ENCODE data around the gene WDR27.

WDR27 gene

DNA sequence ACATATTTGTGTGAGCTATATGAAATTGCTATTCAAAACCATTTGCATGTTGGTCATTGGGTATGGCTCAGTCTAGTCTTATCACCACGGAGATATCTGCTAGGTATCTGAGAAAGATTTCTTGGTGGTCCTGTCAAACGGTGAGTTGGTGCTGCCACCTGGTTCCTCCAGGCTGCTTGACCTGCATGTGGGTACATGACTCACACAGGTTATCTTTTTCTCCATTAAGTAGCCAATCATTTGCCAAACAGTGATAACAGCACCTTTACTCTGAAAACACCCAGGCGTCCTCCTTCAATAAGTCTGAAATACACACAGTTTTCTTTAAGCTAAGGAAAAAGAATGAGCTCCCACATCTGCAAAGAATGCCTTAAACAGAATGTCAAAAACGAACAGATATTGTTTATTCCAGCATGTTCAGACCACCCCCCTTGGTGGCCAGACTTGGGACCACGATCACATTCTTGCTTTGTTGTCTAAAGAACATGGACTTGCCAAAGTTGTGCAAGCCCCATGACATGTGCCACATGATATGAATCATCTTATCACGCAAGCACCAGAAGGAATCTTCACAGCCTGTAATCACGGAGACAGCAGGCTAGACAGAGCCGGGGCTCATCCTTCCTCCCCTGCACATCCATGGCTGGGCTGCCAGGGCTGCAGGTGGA lies 247.5 kb downstream of the WDR27 start:
- H3K36me3 ChIP-seq (ENCODE audit: control insufficient read depth, insufficient read depth, low read length) = no peaks in the 10 kb centered on the region
- no peak overlapping the region for H3K27ac ChIP-seq (ENCODE audit: low read depth, low read length, severe bottlenecking)
- peaks cover 8% of the 10 kb centered on the region for H3K9me3 ChIP-seq (ENCODE audit: control insufficient read depth, low read length)
- peaks cover 6% of the 10 kb centered on the region for H3K4me1 ChIP-seq (ENCODE audit: control insufficient read depth, insufficient read depth, low read length, poor library complexity, severe bottlenecking)
- WGBS, 2 experiments (ENCODE audit: insufficient coverage in 2 of 2) = 74 to 75% methylated on average over 7 to 8 of the region's 8 CpGs
- H3K4me3 ChIP-seq (ENCODE audit: extremely low read depth, insufficient read depth, low read length, poor library complexity, severe bottlenecking) = no peak overlapping the region

DNA sequence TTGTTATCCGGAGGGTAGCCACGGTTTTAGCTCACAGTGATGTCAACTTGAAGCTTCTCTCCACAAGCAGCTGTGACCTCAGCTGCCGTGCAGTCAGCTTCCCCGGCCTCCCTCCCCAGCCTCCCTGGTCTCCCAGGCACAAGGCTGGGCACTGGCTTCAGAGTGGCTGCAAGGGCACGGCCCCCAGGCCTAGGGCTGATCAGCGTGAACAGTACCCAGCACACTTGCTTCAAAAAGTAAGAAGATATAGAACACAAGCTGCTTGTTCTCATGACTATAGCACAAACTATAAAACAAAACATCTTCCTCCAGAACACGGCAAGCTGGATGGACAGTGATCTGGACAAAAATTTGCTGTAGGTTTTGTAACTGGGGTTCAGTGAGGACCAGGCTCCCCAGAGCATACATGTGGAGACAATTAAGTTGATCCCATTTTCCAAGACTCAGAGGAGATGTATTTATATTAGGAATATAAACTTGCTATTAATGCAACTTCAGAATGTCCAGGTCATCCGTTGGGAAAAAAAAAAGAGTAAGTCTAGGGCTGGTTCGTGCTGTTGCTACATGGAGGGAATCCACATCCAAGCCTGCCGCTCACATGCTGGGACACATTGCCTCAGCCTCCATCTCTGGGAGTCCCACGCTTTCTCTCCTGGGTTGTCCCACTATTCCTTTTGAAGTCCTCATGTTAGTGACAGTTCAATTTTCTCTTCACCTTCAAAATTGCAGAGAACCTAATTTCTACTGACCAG lies 248.8 kb downstream of the WDR27 start:
- Histone ChIP-seq H3K9me3 (ENCODE audit: control insufficient read depth, low read length) (no peaks in the 10 kb centered on the region), H3K36me3 (ENCODE audit: control insufficient read depth, insufficient read depth, low read length) (no peaks in the 10 kb centered on the region), H3K27ac (ENCODE audit: low read depth, low read length, severe bottlenecking) (no peak overlapping the region), H3K4me3 (ENCODE audit: extremely low read depth, insufficient read depth, low read length, poor library complexity, severe bottlenecking) (no peak overlapping the region), H3K4me1 (ENCODE audit: control insufficient read depth, insufficient read depth, low read length, poor library complexity, severe bottlenecking) (peaks cover 6% of the 10 kb centered on the region)
- 83 to 93% methylated on average over 8 to 9 of the region's 11 CpGs for WGBS, 2 experiments (ENCODE audit: insufficient coverage in 2 of 2)

DNA sequence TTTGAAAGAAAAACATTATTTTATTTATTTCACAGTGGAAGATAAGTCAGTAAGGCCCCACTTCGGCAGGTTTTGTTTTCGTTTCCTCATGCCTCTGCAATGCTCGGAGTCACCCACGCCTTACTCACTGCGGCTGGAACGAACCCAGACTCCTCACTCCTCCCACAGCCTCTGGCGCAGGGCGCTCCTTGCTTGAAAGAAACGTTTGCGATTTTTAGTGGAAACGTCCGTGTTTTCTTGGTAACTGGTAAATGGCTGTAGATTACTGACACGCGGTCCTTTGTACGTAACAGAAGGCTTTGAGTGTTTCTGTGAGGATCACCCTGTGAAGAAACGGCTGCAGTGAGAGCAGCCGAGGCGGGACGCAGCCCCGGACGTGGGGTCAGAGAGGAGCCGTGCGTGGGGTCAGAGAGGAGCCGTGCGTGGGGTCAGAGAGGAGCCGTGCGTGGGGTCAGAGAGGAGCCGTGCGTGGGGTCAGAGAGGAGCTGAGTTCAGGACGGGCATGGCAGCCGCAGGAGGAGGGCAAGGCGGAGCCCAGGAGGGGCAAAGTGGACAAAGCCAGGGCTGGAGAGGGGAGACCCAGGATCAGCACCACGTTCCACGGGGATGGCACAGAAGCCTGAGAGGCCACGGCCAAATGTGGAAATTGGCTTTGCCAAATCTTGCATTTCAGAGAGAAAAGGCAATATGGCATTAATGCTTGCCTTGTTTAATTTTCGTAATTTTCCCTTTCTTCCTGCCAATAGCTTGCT lies 249.5 kb downstream of the WDR27 start:
- no peaks in the 10 kb centered on the region for H3K9me3 ChIP-seq (ENCODE audit: control insufficient read depth, low read length)
- no peak overlapping the region for H3K4me3 ChIP-seq (ENCODE audit: extremely low read depth, insufficient read depth, low read length, poor library complexity, severe bottlenecking)
- H3K27ac ChIP-seq (ENCODE audit: low read depth, low read length, severe bottlenecking) = no peak overlapping the region
- WGBS, 2 experiments (ENCODE audit: insufficient coverage in 2 of 2) = 91 to 94% methylated on average over 21 to 33 of the region's 36 CpGs
- no peaks in the 10 kb centered on the region for H3K36me3 ChIP-seq (ENCODE audit: control insufficient read depth, insufficient read depth, low read length)
- peaks cover 6% of the 10 kb centered on the region for H3K4me1 ChIP-seq (ENCODE audit: control insufficient read depth, insufficient read depth, low read length, poor library complexity, severe bottlenecking)

DNA sequence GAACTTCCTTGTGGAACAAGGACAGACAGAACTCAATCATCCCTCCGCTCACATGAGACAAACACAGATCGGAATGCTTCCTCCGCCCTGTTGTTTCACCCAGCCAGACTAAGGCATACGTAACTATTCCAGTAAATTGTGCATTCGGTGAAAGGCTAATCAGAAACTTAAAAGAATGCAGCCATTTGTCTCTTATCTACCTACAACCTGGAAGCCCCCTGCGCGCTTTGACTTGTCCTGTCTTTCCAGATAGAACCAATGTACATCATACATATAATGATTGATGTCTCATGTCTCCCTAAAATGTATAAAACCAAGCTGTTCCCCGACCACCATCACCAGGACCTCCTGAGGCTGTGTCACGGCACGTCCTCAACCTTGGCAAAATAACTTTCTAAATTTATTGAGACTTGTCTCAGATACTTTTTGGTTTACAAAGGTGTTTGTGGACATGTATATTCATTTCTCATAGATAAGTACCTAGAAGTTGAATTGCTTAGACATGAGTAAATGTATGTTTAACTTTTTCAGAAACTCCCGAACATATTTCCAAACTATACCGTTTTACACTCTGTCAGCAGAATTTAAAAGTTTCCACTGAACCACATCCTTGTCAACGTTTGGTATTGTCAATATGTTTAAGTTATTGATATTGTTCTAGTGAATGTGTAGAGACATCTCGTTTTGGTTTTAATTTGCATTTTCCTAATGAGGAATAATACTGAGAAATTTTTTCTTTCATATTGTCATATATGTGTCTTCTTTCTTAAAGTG lies 250.6 kb downstream of the WDR27 start:
- no peak overlapping the region for H3K27ac ChIP-seq (ENCODE audit: low read depth, low read length, severe bottlenecking)
- H3K9me3 ChIP-seq (ENCODE audit: control insufficient read depth, low read length) = no peaks in the 10 kb centered on the region
- 88 to 95% methylated on average over 6 to 7 of the region's 14 CpGs for WGBS, 2 experiments (ENCODE audit: insufficient coverage in 2 of 2)
- peaks cover 6% of the 10 kb centered on the region for H3K4me1 ChIP-seq (ENCODE audit: control insufficient read depth, insufficient read depth, low read length, poor library complexity, severe bottlenecking)
- H3K4me3 ChIP-seq (ENCODE audit: extremely low read depth, insufficient read depth, low read length, poor library complexity, severe bottlenecking) = no peak overlapping the region
- no peaks in the 10 kb centered on the region for H3K36me3 ChIP-seq (ENCODE audit: control insufficient read depth, insufficient read depth, low read length)

DNA sequence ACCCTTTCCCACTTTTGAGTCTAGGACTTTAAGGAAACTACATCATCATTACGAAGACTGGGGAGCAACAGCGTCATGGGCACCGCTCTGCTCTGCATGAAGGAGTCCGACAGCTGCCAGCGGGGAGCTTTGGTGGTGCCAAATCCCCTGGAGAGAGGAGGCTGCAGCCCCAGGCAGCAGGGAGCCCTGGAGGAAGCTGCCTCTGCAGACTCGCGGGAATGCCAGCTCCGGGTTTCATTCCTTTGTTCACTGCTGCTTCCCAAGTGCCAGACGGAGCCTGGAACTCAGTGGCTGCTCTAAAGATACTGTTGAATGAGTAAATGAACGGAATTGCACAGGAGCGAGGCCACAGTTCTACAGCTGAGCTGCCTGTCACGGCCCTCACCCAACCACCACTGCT lies 251.7 kb downstream of the WDR27 start:
- no peak overlapping the region for H3K4me3 ChIP-seq (ENCODE audit: extremely low read depth, insufficient read depth, low read length, poor library complexity, severe bottlenecking)
- no peak overlapping the region for H3K27ac ChIP-seq (ENCODE audit: low read depth, low read length, severe bottlenecking)
- no peaks in the 10 kb centered on the region for H3K9me3 ChIP-seq (ENCODE audit: control insufficient read depth, low read length)
- H3K4me1 ChIP-seq (ENCODE audit: control insufficient read depth, insufficient read depth, low read length, poor library complexity, severe bottlenecking) = peaks cover 6% of the 10 kb centered on the region
- no peaks in the 10 kb centered on the region for H3K36me3 ChIP-seq (ENCODE audit: control insufficient read depth, insufficient read depth, low read length)
- WGBS, 2 experiments (ENCODE audit: insufficient coverage in 2 of 2) = 74 to 83% methylated on average over 11 of the region's 12 CpGs

DNA sequence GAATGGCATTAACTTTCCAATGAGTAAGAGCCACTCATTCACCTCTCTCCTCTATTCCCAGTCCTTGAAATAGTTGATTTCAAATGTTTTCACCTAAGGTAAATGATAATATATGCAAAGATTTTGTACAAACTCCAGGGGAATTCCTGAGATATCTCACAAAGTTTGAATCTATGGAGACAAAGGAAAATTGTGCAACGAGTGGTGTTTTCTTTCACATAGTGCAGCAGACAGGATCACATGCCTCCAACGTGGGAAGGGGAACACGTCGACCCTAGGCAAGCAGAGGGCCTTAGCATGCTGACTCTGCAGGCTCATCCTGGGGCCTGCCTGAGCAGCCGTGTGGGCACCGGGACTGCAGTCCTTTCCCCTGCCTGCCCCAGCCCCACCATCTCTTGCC lies 252.6 kb downstream of the WDR27 start:
- H3K9me3 ChIP-seq (ENCODE audit: control insufficient read depth, low read length) = no peaks in the 10 kb centered on the region
- 86 to 92% methylated on average over 6 of the region's 6 CpGs for WGBS, 2 experiments (ENCODE audit: insufficient coverage in 2 of 2)

DNA sequence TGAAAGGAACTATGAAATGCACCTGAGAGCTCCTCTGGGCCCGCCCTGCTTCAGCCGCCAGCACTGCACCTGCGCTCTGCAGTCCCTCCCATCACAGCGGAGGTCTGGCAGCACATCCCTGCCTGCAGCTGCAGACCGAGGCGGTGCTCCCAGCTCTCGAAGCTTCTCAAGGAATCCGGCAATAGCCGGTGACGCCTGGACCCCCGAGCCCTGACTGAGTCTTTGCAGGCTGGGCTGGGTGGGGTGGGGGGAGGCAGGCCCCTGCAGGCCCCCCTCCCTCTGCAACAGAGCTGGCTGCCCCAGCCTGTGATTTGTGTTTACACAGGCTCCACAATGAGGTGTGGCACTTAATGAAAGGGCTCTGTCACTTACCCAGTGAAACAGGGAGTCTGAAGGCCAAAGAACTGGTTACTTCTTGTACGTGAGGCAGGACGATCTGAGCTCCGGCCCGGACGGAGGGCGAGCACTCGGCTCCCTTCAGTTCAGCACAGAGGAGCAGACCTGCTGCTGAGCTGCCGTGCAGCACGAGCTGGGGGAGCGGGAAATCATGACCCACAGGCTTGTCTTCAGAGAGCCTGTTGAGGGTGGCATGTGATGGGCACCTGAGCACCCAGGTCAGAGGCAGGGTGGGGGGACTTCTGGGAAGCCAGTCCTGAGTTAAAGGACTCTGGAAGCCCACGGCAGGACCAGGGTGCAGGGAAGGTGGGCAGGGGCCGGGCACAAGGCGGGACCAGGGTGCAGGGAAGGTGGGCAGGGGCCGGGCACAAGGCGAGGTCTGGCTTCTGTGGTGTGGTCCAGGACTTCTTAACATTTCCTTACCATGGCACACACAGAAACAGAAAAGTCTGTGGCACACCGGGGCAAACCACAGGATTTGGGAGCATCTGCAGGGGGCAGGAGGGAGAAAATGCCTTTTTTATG lies 255.9 kb downstream of the WDR27 start:
- Histone ChIP-seq H3K27ac (ENCODE audit: low read depth, low read length, severe bottlenecking) (no peak overlapping the region), H3K36me3 (ENCODE audit: control insufficient read depth, insufficient read depth, low read length) (no peaks in the 10 kb centered on the region), H3K9me3 (ENCODE audit: control insufficient read depth, low read length) (no peaks in the 10 kb centered on the region), H3K4me3 (ENCODE audit: extremely low read depth, insufficient read depth, low read length, poor library complexity, severe bottlenecking) (no peak overlapping the region), H3K4me1 (ENCODE audit: control insufficient read depth, insufficient read depth, low read length, poor library complexity, severe bottlenecking) (peaks cover 6% of the 10 kb centered on the region)
- 85 to 88% methylated on average over 13 to 19 of the region's 27 CpGs for WGBS, 2 experiments (ENCODE audit: insufficient coverage in 2 of 2)

More for the DNA sequence above, 252.6 kb downstream of the WDR27 start:
- Histone ChIP-seq H3K4me1 (ENCODE audit: control insufficient read depth, insufficient read depth, low read length, poor library complexity, severe bottlenecking) (peaks cover 6% of the 10 kb centered on the region), H3K36me3 (ENCODE audit: control insufficient read depth, insufficient read depth, low read length) (no peaks in the 10 kb centered on the region), H3K27ac (ENCODE audit: low read depth, low read length, severe bottlenecking) (no peak overlapping the region), H3K4me3 (ENCODE audit: extremely low read depth, insufficient read depth, low read length, poor library complexity, severe bottlenecking) (no peak overlapping the region)

DNA sequence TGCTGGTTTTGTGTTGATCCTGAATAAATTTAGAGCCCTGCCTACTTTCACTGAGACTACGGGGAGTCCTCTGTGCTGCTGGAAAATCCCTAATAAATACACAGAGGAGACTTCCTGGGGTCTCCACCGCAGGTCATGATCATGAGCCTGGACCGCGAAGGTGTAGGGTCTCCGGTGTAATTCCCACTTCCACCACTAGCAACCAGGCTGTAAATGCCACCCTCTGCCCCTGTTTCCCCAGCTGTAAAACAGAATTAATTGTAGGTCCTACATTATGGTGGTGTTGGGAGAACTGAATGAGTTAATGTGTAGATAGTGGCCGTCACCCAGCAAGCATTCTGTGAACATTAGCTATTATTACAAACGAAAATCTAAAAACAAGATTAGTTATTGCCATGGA lies 256.6 kb downstream of the WDR27 start:
- peaks cover 3% of the 10 kb centered on the region for H3K4me1 ChIP-seq (ENCODE audit: control insufficient read depth, insufficient read depth, low read length, poor library complexity, severe bottlenecking)
- no peak overlapping the region for H3K27ac ChIP-seq (ENCODE audit: low read depth, low read length, severe bottlenecking)
- WGBS, 2 experiments (ENCODE audit: insufficient coverage in 2 of 2) = 83 to 92% methylated on average over 1 to 2 of the region's 7 CpGs

DNA sequence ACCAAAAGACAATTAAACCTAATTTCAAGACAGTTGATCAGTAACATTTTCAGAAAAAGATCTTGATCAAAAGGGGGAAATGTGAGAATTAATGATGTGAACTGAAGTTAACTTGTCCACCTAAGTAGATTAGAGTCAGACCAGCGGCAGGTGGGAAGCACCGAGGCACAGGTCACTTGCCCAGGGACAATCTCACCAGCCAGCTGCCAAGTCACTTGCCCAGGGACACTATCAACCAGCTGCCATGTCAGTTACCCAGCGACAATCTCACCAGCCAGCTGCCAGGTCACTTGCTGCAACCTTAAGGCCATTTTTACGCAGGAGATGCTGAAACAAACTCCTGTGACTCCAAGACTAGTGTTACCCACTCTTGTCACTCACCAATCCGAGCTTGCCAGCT lies 260.5 kb downstream of the WDR27 start:
- Histone ChIP-seq H3K27ac (ENCODE audit: low read depth, low read length, severe bottlenecking) (no peak overlapping the region), H3K36me3 (ENCODE audit: control insufficient read depth, insufficient read depth, low read length) (no peaks in the 10 kb centered on the region), H3K4me3 (ENCODE audit: extremely low read depth, insufficient read depth, low read length, poor library complexity, severe bottlenecking) (no peak overlapping the region), H3K4me1 (ENCODE audit: control insufficient read depth, insufficient read depth, low read length, poor library complexity, severe bottlenecking) (no peaks in the 10 kb centered on the region), H3K9me3 (ENCODE audit: control insufficient read depth, low read length) (no peaks in the 10 kb centered on the region)
- WGBS, 2 experiments (ENCODE audit: insufficient coverage in 2 of 2) = 83 to 95% methylated on average over 4 to 5 of the region's 5 CpGs

More for the DNA sequence above, 256.6 kb downstream of the WDR27 start:
- Histone ChIP-seq H3K36me3 (ENCODE audit: control insufficient read depth, insufficient read depth, low read length) (no peaks in the 10 kb centered on the region), H3K9me3 (ENCODE audit: control insufficient read depth, low read length) (no peaks in the 10 kb centered on the region), H3K4me3 (ENCODE audit: extremely low read depth, insufficient read depth, low read length, poor library complexity, severe bottlenecking) (no peak overlapping the region)
